ENCODE data around the gene HDDC3. TPM values are rescaled to one million over a fixed set of nuclear protein-coding genes. Genes with fewer than 3 reads are reported as not detected.
A peak's percentile ranks its signal among the peaks of the same experiment; 100 is the strongest.

HDDC3 gene
- total RNA-seq, 1 experiment from 2014 or later: 26.7 TPM

DNA sequence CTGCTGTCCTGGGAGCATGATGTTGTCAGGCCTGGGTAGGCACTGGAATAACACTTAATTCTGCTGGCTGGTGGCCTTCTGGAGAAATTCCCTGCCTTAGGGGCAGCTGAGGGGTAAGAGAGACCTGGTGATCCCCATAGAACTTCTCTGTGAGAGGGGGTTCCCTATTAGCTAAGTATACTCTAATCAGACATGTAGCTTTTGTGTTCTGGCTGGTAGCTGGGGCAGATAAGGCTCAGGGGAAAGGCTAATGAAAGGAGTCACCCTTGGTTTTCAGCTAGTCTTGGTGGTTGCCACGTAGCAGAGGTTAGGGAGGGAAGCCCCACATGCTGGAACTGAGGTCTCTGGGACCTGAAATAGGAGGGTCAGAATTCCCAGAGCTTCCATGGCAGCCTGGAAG, 952 bp upstream of the HDDC3 start:
- no peak for DNase-seq
- BruUV-seq (replicated peaks): no TSS peak
- H3K9me3 Mint-ChIP-seq (ENCODE audit: low read depth, unreplicated experiment): no peaks in the 10 kb centered on the region
- no peaks in the 10 kb centered on the region for H3K27me3 Mint-ChIP-seq (ENCODE audit: unreplicated experiment)
- H3K4me3 Mint-ChIP-seq (ENCODE audit: low read depth, unreplicated experiment): no peak overlapping the region
- CTCF ChIA-PET: interaction anchor here (2.1 to 3.0 kb wide), 6 partner anchors 61 to 338 kb away, joined by 5 to 18 read pairs (median 12); partner anchors contain the start of gene PRC1
- TF ChIP-seq, protein P1, sequence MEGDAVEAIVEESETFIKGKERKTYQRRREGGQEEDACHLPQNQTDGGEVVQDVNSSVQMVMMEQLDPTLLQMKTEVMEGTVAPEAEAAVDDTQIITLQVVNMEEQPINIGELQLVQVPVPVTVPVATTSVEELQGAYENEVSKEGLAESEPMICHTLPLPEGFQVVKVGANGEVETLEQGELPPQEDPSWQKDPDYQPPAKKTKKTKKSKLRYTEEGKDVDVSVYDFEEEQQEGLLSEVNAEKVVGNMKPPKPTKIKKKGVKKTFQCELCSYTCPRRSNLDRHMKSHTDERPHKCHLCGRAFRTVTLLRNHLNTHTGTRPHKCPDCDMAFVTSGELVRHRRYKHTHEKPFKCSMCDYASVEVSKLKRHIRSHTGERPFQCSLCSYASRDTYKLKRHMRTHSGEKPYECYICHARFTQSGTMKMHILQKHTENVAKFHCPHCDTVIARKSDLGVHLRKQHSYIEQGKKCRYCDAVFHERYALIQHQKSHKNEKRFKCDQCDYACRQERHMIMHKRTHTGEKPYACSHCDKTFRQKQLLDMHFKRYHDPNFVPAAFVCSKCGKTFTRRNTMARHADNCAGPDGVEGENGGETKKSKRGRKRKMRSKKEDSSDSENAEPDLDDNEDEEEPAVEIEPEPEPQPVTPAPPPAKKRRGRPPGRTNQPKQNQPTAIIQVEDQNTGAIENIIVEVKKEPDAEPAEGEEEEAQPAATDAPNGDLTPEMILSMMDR (IDR thresholded peaks at IDR 0.05; ENCODE audit: unreplicated experiment): no peak
- H3K4me1 Mint-ChIP-seq (ENCODE audit: low read depth, unreplicated experiment): peaks cover 56% of the 10 kb centered on the region
- H3K27ac Mint-ChIP-seq (ENCODE audit: unreplicated experiment): no peak overlapping the region
- intact Hi-C loops (cut with micrococcal nuclease; ENCODE audit: unreplicated experiment): loop anchor here (5.0 kb wide), 1 partner anchor 99 kb away; no protein-coding TSS in a partner anchor
- peaks cover 70% of the 10 kb centered on the region for H3K36me3 Mint-ChIP-seq (ENCODE audit: insufficient read depth, unreplicated experiment)

- CTCF ChIA-PET: interaction anchor here (0.5 to 3.0 kb wide), 14 partner anchors 17 to 639 kb away, joined by 3 to 18 read pairs (median 7); partner anchors contain the start of genes BLM, MAN2A2 and PRC1
- TF ChIP-seq, protein P1 (IDR thresholded peaks at IDR 0.05; ENCODE audit: unreplicated experiment): peak; percentile 1
- peaks cover 56% of the 10 kb centered on the region for H3K4me1 Mint-ChIP-seq (ENCODE audit: low read depth, unreplicated experiment)
- no peak for DNase-seq
- H3K27me3 Mint-ChIP-seq (ENCODE audit: unreplicated experiment): no peaks in the 10 kb centered on the region
- H3K9me3 Mint-ChIP-seq (ENCODE audit: low read depth, unreplicated experiment): no peaks in the 10 kb centered on the region
- no TSS peak for BruUV-seq (replicated peaks)
- H3K27ac Mint-ChIP-seq (ENCODE audit: unreplicated experiment): no peak overlapping the region
- intact Hi-C loops (cut with micrococcal nuclease; ENCODE audit: unreplicated experiment): loop anchor here (5.0 kb wide), 1 partner anchor 100 kb away; no protein-coding TSS in a partner anchor
- peaks cover 64% of the 10 kb centered on the region for H3K36me3 Mint-ChIP-seq (ENCODE audit: insufficient read depth, unreplicated experiment)
- H3K4me3 Mint-ChIP-seq (ENCODE audit: low read depth, unreplicated experiment): peak overlapping the region; percentile 92
Observed at GRCh38 chr15:90932660-90932991, 277 bp upstream of the HDDC3 start.

DNA sequence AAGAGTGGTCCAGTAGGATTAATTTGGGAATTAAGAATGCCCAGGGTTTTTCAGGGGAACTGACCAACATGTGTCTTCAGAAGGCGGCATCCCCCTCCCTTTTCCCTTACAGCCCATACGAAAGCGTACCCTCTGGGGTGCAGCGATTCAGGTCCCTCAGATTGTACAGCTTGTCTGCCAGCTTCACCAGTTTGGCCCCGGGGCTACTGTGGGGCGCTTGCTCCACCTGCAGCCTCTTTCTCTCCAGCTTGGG, 848 bp downstream of the HDDC3 start:
- CTCF ChIA-PET: interaction anchor here (0.9 to 3.0 kb wide), 16 partner anchors 16 to 638 kb away, joined by 3 to 18 read pairs (median 6); partner anchors contain the start of genes BLM, MAN2A2, PRC1 and RCCD1
- TF ChIP-seq, protein P1 (IDR thresholded peaks at IDR 0.05; ENCODE audit: unreplicated experiment): no peak
- Mint-ChIP-seq H3K27ac (ENCODE audit: unreplicated experiment) (peak overlapping the region; percentile 96), H3K4me3 (ENCODE audit: low read depth, unreplicated experiment) (peak overlapping the region; percentile 92), H3K27me3 (ENCODE audit: unreplicated experiment) (no peaks in the 10 kb centered on the region), H3K36me3 (ENCODE audit: insufficient read depth, unreplicated experiment) (peaks cover 57% of the 10 kb centered on the region), H3K4me1 (ENCODE audit: low read depth, unreplicated experiment) (peaks cover 52% of the 10 kb centered on the region), H3K9me3 (ENCODE audit: low read depth, unreplicated experiment) (no peaks in the 10 kb centered on the region)
- intact Hi-C loops (cut with micrococcal nuclease; ENCODE audit: unreplicated experiment): loop anchor here (2.0 to 5.0 kb wide), 2 partner anchors 101 to 283 kb away; no protein-coding TSS in a partner anchor
- no TSS peak for BruUV-seq (replicated peaks)
- no peak for DNase-seq

GRCh38 chr15:90930861-90931574, 1.3 kb downstream of the HDDC3 start:
- no peaks in the 10 kb centered on the region for H3K9me3 Mint-ChIP-seq (ENCODE audit: low read depth, unreplicated experiment)

More at GRCh38 chr15:90930861-90931574, 1.3 kb downstream of the HDDC3 start:
- no peak for DNase-seq
- TSS peak; percentile 31 for BruUV-seq (replicated peaks)
- Mint-ChIP-seq H3K36me3 (ENCODE audit: insufficient read depth, unreplicated experiment) (peaks cover 52% of the 10 kb centered on the region), H3K4me3 (ENCODE audit: low read depth, unreplicated experiment) (peak overlapping the region; percentile 92), H3K27me3 (ENCODE audit: unreplicated experiment) (no peaks in the 10 kb centered on the region), H3K27ac (ENCODE audit: unreplicated experiment) (peak overlapping the region; percentile 96), H3K4me1 (ENCODE audit: low read depth, unreplicated experiment) (peaks cover 47% of the 10 kb centered on the region)
- intact Hi-C loops (cut with micrococcal nuclease; ENCODE audit: unreplicated experiment): loop anchor here (2.0 to 5.0 kb wide), 2 partner anchors 101 to 282 kb away; no protein-coding TSS in a partner anchor
- CTCF ChIA-PET: interaction anchor here (0.9 to 3.0 kb wide), 16 partner anchors 16 to 637 kb away, joined by 3 to 18 read pairs (median 6); partner anchors contain the start of genes BLM, MAN2A2, PRC1 and RCCD1
- TF ChIP-seq, protein P1 (IDR thresholded peaks at IDR 0.05; ENCODE audit: unreplicated experiment): no peak

Data from Calu3 (cell line).